GM18520 (cell line): ENCODE data around the gene KIRREL2.
"Not testable (repeated sequence)": the region's sequence is repeated elsewhere in the genome, so short reads cannot be mapped to it uniquely, and the experiment has no call there.

Experiments used
- ATAC-seq: cut with Tn5 transposase; IDR thresholded peaks from one replicate; pipeline ENCODE4 v1.9.1; 2021; ENCODE audit not compliant: unreplicated experiment

The KIRREL2 gene

DNA sequence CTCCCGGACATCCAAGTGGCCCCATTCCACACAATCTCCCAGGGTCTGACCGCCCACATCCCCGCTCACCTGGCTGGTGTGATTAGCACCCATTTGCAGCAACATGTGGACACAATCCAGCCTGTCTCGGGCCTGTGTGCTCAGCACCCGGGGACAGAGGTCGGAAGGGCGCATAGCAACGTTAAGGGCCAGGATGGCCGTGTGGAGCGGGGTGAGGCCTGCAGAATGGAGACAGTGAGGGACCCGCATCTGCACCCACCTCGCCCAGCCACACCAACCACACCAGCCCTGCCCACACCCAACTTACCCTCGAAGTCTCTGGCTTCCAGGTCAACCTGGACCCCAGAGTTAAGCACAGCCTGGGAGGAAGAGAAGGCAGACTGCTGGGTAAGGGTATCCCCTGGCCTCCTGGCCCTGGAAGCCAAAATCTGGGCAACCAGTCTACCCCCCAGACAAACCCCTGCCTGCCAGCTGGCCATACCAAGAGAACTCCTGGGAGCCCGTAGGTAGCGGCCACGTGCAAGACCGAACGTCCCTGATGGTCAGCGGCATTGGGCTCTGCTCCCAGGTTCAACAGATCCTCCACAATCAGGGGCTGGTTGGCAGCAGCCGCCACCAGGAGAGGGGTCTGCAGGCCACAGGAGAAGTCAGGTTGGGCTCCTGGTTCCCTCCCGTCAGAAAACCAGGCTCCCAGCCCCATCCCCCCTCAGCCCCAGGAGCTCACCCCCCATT, 39.4 kb downstream of the KIRREL2 start:
- no peak for ATAC-seq

DNA sequence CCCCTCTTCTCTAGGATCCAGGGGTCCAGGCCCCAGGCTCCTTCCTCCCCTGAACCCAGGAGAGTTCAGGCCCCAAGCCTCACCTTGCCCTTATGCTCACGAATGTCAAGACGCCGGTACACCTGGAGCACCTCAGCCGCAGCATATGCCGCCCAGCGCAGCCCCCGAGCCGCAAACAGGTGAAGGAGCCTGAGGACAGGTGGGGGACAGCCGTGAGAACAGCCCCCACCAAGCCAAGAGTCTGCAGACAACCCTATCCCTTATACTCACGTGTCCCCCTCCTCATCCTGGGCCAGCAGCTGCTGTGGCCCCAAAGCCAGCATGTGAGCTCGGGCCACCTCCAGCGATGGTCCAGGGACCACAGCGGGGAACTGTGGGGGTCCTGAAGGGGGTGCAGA, 39.9 kb downstream of the KIRREL2 start:
- ATAC-seq = no peak

DNA sequence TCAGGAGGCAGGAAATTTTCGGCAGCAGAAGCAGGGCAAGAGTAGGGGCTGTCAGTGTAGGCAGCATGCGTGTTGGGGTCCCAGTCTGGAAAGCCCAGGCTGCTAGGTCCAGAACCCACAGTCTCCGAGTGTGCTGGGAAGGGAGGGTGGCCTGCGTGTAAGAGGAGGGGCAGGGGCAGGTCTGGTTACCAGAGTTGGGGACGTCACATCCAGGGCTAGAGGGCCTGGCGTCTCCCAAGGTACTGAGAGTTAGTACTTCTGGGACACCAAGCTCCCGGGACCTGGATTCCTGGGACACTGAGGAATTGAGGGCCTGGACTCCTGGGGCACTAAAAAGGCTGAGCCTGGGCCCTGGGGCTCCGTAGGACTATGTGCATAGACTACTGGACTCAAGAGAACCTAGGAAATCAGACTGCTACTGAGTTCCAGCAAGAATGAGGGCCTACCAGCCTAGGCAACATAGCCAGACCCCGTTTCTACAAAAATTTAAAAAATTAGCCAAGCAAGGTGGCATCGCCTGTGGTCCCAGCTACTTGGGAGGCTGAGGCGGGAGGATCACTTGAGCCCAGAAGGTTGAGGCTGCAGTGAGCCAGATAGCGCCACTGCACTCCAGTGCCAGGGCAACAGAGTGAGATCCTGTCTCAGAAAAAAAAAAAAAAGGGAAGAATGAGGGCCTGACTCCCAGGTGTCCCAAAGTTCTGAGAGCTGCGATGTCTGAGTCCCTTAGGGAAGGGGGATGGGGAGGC, 41.2 kb downstream of the KIRREL2 start:
- no peak for ATAC-seq

DNA sequence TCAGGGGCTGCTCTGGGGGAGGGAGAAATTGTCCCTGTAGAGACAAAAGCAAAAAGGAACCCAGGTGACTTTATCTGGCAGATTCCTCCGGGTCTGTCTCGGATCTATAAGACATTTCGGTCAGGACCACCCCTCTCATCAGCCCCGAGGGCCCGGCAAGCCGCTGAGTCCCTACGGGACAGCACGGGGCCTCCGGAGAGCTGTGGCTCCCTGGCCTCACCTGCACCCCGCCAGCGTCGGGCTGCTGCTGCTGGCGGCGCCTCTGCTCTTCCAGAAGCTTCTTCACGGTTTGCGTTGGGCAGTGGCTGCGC, 41.7 kb downstream of the KIRREL2 start:
- ATAC-seq = no peak

DNA sequence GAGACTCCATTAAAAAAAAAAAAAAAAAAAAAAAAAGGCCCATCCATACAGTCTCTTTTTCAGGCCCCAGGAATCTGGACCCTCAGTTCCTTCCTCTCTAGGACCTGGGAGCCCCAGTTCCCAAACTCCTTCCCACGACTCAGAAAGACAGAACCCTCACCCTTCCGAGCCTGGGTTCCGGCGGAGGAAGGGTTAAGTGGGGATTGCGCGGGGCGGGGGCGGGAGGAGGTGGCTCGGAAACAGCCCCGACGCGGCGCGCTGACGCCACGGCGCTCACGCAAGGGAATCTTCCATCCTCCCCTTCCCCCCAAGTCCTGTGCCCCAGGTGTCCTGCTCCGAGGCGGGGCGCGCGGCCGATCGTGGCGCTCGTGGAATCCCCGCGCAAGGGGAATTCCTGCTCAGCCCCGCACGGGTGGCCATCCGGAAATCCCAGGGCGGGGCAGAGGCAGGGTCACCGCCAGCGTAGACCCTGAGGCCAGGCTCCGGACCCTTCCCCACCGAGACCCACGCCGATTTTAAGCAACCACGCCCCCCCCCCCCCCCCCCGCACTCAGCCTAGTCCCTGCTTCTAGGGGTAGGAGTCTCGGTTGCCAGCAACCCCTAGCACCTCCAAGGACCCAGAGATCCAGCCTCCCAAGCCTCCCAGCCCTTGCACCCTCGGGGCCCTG, 43.0 kb downstream of the KIRREL2 start:
- ATAC-seq = peak; percentile 35

DNA sequence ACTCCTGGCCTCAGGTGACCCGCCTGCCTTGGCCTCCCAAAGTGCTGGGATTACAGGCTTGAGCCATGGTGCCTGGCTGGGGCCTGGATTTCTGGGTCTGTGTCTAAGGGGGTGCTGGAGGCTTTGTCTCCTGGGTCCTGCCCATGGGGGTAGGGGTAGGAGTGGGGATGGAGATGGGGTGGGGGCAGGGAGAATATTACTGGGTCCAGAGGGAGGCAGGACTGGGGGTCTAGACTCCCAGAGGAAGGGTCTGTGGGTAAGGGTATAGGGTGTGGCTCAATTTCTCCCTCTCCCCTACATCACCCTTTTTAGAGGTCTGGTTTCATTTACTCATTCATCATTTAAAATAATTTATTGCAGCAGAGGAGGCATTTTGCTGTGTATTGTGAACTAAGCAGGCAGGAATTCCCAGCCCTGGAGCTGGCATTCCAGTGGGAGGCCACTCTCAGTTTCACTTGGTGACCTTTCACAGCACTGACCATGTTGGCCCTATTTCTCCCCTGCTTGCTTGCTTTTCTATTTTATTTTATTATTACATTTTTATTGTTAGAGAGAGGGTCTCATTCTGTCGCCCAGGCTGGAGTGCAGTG, 44.4 kb downstream of the KIRREL2 start:
- ATAC-seq = no peak

DNA sequence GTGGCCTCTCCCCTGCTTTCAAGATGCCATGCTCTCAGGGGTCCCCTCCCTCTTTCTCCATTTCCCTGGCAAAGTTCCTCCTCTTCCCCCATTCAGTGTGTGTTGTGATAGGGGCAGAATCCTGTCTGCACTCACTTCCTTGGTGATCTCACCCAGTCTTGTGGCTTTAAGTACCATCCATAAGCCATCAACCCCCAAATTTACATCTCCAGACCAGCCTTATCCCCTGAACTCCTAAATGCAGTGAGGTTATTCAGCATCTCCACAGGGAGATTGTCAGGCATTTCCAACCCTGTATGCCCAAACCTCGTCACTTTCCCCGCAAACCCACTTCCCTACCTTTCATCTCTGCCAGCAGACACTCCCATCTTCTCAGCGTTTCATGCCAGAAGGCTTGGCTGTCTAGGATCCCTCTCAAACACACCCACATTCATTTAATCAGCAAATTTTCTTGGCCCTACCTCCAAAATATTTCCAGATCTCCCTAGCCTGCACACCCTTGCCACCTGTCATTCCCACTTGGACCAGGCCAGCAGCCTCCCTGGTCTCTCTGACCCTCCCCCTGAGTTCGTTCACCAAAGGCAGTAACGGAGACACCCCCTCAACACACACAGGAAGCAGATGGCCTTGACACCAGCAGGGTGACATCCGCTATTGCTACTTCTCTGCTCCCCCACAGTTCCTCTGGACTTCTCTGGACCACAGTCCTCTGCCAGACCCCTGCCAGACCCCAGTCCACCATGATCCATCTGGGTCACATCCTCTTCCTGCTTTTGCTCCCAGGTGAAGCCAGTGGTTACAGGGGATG, 45.3 kb downstream of the KIRREL2 start, which contains the start of gene HCST:
HCST (plus strand) TSS at position 676 of the 808 bp plus-strand sequence; CDS start at position 741, 65 bp downstream.
- no peak for ATAC-seq

DNA sequence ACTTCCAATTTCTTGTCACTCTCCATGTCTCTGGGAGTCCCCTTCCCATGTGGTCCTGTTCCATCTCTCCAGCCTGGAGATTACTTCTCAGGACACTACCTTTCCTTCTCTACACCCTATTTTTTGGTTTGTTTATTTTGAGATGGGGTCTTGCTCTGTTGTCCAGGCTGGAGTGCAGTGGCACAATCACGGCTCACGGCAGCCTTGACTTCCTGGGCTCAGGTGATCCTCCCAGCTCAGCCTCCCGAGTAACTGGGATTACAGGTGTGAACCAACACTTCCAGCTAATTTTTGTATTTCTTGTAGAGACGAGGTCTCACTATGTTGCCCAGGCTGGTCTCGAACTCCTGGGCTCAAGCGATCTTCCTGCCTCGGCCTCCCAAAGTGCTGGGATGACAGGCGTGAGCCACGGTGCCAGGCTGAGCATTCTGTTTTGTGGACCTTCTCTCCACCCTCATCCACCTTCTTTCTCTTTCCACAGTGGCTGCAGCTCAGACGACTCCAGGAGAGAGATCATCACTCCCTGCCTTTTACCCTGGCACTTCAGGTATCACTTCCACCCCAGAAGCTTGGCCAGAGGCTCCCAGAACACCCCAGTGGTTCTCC, 46.3 kb downstream of the KIRREL2 start:
- ATAC-seq = no peak

DNA sequence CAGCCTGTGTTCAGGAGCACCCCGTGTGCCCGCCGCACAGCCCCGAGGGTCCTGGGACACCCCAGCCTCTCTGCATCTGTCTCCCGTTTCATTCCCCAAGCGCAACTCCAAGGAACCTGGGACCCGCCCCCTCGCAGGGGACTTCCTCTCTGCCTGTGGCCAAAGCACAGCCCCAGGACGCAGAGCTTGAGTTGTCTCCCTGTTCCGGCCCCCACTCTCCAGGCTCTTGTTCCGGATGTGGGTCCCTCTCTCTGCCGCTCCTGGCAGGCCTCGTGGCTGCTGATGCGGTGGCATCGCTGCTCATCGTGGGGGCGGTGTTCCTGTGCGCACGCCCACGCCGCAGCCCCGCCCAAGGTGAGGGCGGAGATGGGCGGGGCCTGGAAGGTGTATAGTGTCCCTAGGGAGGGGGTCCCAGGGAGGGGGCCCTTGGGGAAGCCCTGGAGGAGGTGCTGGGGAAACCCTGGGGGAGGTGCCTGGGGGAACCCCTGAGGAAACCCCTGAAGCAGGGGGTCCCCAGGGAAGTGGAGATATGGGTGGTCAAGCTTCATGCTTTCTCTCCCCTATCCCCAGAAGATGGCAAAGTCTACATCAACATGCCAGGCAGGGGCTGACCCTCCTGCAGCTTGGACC, 47.0 kb downstream of the KIRREL2 start:
- peak; percentile 29 for ATAC-seq

DNA sequence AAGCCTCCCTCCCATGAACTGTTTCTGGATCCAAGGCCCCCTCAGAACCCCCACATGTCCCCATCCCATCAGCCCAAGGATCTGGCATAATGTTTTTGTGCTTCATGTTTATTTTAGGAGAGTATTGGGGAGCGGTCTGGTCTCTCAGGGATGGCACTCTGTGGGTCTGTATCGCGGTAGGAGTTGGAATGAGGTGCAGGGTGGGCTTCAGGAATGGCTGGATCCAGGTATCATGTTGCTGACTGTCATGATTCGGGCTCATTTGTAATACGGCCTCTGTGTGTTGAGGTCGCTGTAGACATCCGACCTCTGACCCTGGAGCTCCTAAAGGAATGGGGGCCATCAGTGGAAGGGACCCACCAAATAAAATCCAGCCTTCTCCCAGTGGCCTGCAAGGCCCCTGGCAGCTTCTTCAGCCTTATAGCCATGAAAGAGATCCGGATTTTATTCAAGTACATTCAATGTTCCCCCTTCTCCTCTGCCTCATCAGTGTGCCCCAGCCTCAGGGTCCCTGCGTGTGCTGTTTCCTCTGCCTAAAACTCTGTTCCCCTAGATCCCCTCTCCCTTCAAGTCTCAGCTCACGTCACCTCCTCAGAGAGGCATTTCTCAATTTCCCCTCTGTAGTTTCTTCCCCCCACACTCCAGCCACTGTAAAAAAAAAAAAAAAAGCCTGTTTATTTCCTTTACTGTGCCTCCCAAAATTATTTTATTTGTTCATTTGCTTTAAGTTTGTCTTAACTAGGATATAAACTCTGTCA, 47.8 kb downstream of the KIRREL2 start:
- no peak for ATAC-seq

DNA sequence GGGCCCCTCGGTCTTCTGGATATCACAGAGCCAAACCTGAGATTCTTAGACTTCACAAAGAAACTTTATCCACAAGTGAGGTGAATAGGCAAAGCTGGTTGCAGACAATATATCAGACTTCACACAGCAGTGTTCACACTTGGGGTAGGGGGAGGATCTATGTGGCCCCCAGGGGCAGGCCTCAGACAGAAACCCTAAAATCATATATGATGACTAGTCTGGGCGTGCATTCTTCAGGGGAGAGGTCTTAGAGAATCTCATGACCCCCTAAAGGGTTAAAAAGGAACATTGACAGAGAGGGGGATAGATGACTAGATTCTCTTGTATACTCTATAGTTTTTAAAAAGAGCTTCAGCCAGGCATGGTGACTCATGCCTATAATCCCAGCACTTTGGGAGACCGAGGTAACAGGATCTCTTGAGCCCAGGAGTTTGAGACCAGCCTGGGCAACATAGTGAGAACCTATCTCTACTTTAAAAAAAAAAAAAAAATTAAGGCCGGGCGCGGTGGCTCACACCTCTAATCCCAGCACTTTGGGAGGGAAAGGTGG, 48.5 kb downstream of the KIRREL2 start:
- ATAC-seq = no peak

DNA sequence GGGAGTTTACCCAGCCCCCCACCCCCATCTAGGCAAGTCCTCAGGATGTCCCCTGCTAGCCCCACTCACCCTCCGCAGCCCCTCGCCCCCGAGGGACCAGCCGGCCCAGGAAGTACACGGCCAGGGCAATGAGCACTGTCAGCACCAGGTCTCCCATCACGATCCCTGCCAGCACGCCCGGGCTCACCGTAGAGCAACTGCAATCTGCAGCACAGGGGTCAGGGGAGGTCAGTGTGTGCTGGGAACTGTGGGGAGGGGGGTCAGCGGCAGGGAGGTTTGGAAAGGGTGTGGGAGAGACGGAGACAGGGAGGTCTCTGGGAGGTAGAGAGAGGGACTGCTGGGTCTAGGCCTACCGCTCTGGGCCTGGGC, 50.6 kb downstream of the KIRREL2 start:
- no peak for ATAC-seq

DNA sequence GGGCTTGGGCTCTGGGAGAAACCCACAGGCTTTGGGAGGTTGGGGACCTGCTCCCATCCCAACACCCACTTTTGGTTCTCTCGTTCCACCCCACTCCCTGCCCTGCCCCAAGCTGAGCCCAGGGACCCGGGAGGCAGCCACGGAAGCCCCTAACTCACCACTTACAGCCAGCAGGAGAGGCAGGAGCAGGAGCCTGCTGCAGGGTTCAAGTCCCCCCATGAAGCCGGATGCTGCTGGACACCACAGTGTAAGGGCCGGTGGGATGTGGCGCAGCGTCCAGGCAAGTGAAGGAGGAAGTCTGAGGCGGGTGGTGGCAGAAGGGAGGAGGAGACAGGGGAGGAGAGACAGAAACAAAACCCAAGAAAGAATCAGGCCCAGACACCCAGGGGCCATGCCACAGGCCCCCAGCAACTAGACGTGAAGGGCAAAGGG, 51.3 kb downstream of the KIRREL2 start, which contains the start of gene TYROBP:
TYROBP (minus strand) TSS at position 286 of the 432 bp plus-strand sequence; CDS start at position 219, 67 bp downstream.
- no peak for ATAC-seq

DNA sequence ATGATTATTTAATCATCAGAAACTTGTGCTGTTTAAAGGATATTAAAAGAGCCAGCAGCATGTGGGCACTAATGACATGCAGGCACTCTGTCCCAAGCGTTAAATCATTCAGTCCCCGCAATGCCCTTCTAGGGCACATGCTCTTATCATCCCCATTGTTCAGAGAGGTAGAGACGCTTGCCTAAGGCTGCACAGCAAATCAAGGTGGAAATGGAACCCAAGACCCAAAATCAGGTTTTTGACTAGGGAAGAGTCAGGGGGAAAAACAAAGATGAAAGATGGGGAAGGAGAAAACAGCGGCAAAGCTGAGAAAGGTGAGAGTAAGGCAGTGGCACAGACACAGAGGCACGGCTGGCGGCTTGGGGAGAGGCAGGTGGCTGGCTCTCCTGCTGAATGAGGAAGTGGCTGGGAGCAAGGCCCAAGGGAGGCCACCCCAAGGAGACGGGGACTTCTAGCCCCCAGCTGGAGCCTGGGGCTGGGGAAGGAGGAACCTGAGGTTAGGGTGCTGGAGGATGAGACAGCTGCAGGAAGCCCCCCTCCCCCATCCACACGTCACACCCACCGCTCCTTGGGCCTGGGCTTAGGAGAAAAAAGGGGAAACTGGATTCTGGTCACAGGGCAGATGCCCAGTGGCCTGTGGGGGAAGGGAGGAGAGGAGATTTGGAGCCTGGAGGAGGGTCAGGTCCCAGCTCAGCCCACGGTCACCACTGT, 52.4 kb downstream of the KIRREL2 start:
- no peak for ATAC-seq

DNA sequence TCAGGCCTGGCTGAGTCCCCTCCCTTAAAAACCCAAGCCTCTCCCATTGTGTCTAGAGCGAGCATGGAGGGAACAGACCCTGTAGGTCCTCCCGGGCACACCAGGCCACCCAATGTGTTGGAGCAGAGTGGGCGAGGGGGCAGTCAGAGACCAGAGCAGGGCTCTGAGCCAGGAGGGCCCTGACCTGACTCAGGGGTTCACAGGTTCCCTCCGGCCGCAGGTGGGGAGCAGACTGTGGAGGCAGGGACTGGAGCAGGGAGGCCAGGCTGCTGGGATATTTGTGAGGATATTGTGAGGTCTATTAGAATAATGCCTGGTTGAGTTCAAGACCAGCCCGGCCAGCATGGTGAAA, 52.9 kb downstream of the KIRREL2 start:
- ATAC-seq = no peak

DNA sequence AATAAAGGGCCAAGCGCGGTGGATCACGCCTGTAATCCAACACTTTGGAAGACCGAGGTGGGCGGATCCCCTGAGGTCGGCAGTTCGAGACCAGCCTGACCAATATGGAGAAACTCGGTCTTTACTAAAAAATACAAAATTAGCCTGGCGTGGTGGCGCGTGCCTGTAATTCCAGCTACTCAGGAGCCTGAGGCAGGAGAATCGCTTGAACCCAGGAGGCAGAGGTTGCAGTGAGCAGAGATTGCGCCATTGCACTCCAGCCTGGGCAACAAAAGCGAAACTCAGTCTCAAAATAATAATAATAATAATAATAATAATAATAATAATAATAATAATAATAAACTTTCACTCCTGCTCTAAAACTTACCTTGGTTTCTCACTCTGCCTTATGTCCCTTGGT, 53.6 kb downstream of the KIRREL2 start:
- not testable (repeated sequence) for ATAC-seq

DNA sequence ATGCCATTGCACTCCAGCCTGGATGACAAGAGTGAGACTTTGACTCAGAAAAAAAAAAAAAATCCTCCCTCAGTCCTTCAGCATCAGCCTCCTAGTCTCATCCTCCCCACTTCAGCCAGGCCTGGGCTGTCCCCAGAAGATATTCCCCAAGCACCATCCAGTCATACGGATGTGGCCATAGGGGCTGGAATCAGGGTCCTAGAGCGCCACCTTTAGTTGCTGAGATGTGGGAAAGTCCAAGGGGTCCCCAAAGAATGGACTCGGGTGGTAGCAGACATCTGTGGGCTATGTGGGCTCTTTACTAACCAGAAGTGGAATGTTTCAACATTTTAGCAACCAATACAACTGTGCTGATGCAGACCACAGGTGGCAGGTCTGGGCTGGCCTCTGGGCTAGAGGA, 54.5 kb downstream of the KIRREL2 start:
- ATAC-seq = no peak

DNA sequence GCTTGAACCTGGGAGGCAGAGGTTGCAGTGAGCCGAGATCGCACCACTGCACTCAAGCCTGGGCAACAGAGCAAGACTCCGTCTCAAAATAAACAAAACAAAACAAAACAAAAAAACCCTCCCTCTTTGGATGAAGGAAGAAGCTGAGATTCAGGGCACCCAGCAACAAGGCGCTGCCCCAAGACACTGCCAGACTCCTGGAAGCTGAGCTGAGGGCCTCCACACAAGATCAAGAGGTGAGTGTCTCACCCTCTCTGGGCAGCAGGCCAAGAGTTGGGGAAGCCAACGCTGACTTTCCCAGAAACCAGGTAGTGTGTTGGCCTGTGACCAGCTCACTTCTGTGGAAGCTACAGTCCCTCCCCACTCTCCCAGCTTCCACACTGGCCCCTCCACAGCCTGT, 55.1 kb downstream of the KIRREL2 start:
- ATAC-seq = no peak
